Left kidney (tissue), 2 donors: Measurements from ENCODE around the gene CD47. TPM values are rescaled to one million over a fixed set of nuclear protein-coding genes. Genes with fewer than 3 reads are reported as not detected.

ENCODE experiments used
- DNase-seq: peaks from one replicate; pipeline ENCODE4 v3.0.0-alpha.2; 2013
- polyA plus RNA-seq: library from polyadenylated mRNA; unstranded; fragments of 120-200 nt; gene quantifications from one replicate; pipeline ENCODE4 v1.2.1, GENCODE V29; 2013; ENCODE audit not compliant: insufficient read length

The CD47 gene
- polyA plus RNA-seq, 1 donor, result 90.2 TPM

GRCh38 chr3:108092501-108092900, 1.7 kb upstream of the CD47 start:
- DNase-seq, result no peak

GRCh38 chr3:108091498-108092250, 843 bp upstream of the CD47 start:
- peak; percentile 18 for DNase-seq

- DNase-seq, result peak; percentile 61
Measured at GRCh38 chr3:108090049-108090700, 656 bp downstream of the CD47 start.

GRCh38 chr3:108089579-108089978, 1.3 kb downstream of the CD47 start:
- DNase-seq, result no peak

GRCh38 chr3:108088697-108089096, 2.1 kb downstream of the CD47 start:
- DNase-seq, result no peak

GRCh38 chr3:108088146-108088545, 2.7 kb downstream of the CD47 start:
- DNase-seq, result no peak

GRCh38 chr3:108086653-108087052, 4.2 kb downstream of the CD47 start:
- no peak for DNase-seq

- DNase-seq, result no peak
Measured at GRCh38 chr3:108085810-108086350, 5.0 kb downstream of the CD47 start.

- DNase-seq, result no peak
Measured at GRCh38 chr3:108085370-108085769, 5.5 kb downstream of the CD47 start.

GRCh38 chr3:108079877-108080276, 11.0 kb downstream of the CD47 start:
- no peak for DNase-seq

- no peak for DNase-seq
Measured at GRCh38 chr3:108079043-108079442, 11.8 kb downstream of the CD47 start.

- DNase-seq, result no peak
Measured at GRCh38 chr3:108076564-108076963, 14.3 kb downstream of the CD47 start.

- DNase-seq, result no peak
Measured at GRCh38 chr3:108073764-108074431, 16.9 kb downstream of the CD47 start.

- DNase-seq, result no peak
Measured at GRCh38 chr3:108071368-108071767, 19.5 kb downstream of the CD47 start.

GRCh38 chr3:108070356-108070755, 20.5 kb downstream of the CD47 start:
- DNase-seq, result no peak

- no peak for DNase-seq
Measured at GRCh38 chr3:108067768-108068167, 23.1 kb downstream of the CD47 start.

GRCh38 chr3:108065096-108065495, 25.7 kb downstream of the CD47 start:
- no peak for DNase-seq

GRCh38 chr3:108064293-108064887, 26.4 kb downstream of the CD47 start:
- DNase-seq, result no peak

GRCh38 chr3:108062051-108062450, 28.8 kb downstream of the CD47 start:
- no peak for DNase-seq

GRCh38 chr3:108060331-108060730, 30.5 kb downstream of the CD47 start:
- DNase-seq, result no peak

GRCh38 chr3:108055931-108056330, 34.9 kb downstream of the CD47 start:
- DNase-seq, result no peak

- no peak for DNase-seq
Measured at GRCh38 chr3:108054935-108055334, 35.9 kb downstream of the CD47 start.

- no peak for DNase-seq
Measured at GRCh38 chr3:108053483-108053882, 37.3 kb downstream of the CD47 start.
